Activated T-helper 2 cell treated with anti-CD3 and anti-CD28 coated beads, Interferon-gamma antibody, Interleukin-2, Interleukin-4, amounts not matched to agents 10 μg/mL and 5 μg/mL and 100 μg/mL, durations not matched to agents 14 hours and 24 hours and 36 hours (primary cell): ENCODE results near the gene SIX1. TPM values are rescaled to one million over a fixed set of nuclear protein-coding genes. Genes with fewer than 3 reads are reported as not detected.

Experiments
- total RNA-seq: library from RNA; stranded (reverse); gene quantifications from 2 replicates; pipeline ENCODE4 v1.2.3, GENCODE V29; 2022

SIX1 gene
- total RNA-seq, 1 donor from 2014 or later: 0.48 TPM

Other genes with a start within 250 kb of the SIX1 start
- not detected in 2 replicates for gene C14orf39, start 163.4 kb downstream of the SIX1 start, total RNA-seq
- not detected in 2 replicates for gene SIX6, start 140.3 kb downstream of the SIX1 start, total RNA-seq
- gene SIX4, start 74.9 kb upstream of the SIX1 start, total RNA-seq: 1.1 and 1.3 TPM in 2 replicates
- gene MNAT1, start 85.3 kb upstream of the SIX1 start, total RNA-seq: 56.2 and 57.5 TPM in 2 replicates